Hepatocyte (in vitro differentiated cells): ENCODE data around the gene FRRS1.

Source experiments
- EZH2 ChIP-seq: fragments of 200-600 bp; sonication (generic); IDR thresholded peaks from 2 replicates; pipeline ENCODE4 v1.6.1; 2016; ENCODE audit warnings: antibody characterized with exemption, mild to moderate bottlenecking, borderline replicate concordance
- TF ChIP-seq, protein P1 (sequence below): fragments of 200-600 bp; sonication (generic); IDR thresholded peaks from 2 replicates; pipeline ENCODE4 v1.5.1; 2016; ENCODE audit warnings: antibody characterized with exemption, mild to moderate bottlenecking; ENCODE audit not compliant: poor library complexity

DNA sequence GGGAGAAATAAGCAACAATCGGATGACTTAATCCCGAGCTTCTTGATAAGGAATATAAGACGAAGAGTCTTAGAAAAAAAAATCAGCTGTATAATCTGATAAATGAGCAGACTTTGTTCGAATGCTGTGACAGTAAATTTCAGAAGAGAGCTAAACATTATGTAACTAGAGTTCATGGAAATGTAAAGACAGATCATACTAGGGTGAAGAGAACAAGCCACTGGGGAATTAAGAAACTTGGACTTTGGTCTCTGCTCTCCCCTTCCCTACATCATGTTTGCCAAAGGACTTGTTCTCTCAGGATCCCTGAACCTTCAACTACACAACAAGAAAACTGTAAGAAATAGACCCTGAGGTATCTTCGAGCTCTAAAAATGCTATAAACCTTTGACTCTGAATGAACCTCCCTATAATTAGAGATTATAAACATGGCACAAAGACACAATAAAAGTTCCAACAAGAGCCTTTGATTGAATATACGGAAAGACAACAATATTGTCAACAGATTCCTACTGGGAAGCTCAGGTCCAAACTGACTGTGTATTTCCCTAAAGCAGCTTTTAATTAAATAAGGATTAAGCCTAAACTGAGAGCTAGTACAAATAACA is 27.5 kb downstream of the FRRS1 start:
- TF ChIP-seq, protein P1, sequence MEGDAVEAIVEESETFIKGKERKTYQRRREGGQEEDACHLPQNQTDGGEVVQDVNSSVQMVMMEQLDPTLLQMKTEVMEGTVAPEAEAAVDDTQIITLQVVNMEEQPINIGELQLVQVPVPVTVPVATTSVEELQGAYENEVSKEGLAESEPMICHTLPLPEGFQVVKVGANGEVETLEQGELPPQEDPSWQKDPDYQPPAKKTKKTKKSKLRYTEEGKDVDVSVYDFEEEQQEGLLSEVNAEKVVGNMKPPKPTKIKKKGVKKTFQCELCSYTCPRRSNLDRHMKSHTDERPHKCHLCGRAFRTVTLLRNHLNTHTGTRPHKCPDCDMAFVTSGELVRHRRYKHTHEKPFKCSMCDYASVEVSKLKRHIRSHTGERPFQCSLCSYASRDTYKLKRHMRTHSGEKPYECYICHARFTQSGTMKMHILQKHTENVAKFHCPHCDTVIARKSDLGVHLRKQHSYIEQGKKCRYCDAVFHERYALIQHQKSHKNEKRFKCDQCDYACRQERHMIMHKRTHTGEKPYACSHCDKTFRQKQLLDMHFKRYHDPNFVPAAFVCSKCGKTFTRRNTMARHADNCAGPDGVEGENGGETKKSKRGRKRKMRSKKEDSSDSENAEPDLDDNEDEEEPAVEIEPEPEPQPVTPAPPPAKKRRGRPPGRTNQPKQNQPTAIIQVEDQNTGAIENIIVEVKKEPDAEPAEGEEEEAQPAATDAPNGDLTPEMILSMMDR, result no peak
- no peak for TF ChIP-seq EZH2
